ENCODE data around the gene CD3D. TPM values are rescaled to one million over a fixed set of nuclear protein-coding genes. Genes with fewer than 3 reads are reported as not detected.

CD3D gene
- total RNA-seq, 1 donor from 2014 or later, result not detected

GRCh38 chr11:118375978-118376377, 33.5 kb upstream of the CD3D start:
- DNase-seq, result no peak
- Histone ChIP-seq H3K36me3 (peaks cover 96% of the 10 kb centered on the region), H3K4me3 (no peak overlapping the region), H3K9me3 (replicated peaks) (no peaks in the 10 kb centered on the region), H3K4me1 (peaks cover 7% of the 10 kb centered on the region), H3K27ac (replicated peaks) (no peak overlapping the region), H3K27me3 (ENCODE audit: low read depth) (no peaks in the 10 kb centered on the region)
- TF ChIP-seq, protein P1, sequence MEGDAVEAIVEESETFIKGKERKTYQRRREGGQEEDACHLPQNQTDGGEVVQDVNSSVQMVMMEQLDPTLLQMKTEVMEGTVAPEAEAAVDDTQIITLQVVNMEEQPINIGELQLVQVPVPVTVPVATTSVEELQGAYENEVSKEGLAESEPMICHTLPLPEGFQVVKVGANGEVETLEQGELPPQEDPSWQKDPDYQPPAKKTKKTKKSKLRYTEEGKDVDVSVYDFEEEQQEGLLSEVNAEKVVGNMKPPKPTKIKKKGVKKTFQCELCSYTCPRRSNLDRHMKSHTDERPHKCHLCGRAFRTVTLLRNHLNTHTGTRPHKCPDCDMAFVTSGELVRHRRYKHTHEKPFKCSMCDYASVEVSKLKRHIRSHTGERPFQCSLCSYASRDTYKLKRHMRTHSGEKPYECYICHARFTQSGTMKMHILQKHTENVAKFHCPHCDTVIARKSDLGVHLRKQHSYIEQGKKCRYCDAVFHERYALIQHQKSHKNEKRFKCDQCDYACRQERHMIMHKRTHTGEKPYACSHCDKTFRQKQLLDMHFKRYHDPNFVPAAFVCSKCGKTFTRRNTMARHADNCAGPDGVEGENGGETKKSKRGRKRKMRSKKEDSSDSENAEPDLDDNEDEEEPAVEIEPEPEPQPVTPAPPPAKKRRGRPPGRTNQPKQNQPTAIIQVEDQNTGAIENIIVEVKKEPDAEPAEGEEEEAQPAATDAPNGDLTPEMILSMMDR (IDR thresholded peaks at IDR 0.05; ENCODE audit: borderline replicate concordance), result no peak
- intact Hi-C loops (cut with micrococcal nuclease), result no loop called here

DNA sequence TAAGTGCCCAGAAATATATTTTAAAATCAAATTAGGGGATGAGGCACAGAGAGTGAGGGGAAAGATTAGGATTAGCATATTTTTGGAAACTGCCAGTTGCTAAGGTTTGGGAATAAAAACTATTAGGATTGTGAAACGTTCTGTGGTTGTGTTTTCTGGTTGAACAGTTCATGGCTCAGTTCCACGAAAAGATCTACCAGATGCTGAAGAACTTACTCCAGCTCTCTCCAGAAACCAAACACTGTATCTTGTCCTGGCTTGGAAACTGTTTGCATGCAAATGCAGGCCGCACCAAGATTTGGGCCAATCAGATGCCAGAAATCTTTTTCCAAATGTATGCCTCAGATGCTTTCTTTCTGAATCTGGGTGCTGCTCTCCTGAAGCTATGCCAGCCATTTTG, 32.2 kb upstream of the CD3D start:
- Histone ChIP-seq H3K4me3 (no peak overlapping the region), H3K27me3 (ENCODE audit: low read depth) (no peaks in the 10 kb centered on the region), H3K36me3 (peaks cover 98% of the 10 kb centered on the region), H3K4me1 (no peaks in the 10 kb centered on the region), H3K27ac (replicated peaks) (no peak overlapping the region), H3K9me3 (replicated peaks) (no peaks in the 10 kb centered on the region)
- TF ChIP-seq, protein P1 (IDR thresholded peaks at IDR 0.05; ENCODE audit: borderline replicate concordance), result no peak
- no peak for DNase-seq
- intact Hi-C loops (cut with micrococcal nuclease), result no loop called here

- Histone ChIP-seq H3K27ac (replicated peaks) (no peak overlapping the region), H3K36me3 (peaks cover 98% of the 10 kb centered on the region), H3K27me3 (ENCODE audit: low read depth) (no peaks in the 10 kb centered on the region), H3K9me3 (replicated peaks) (no peaks in the 10 kb centered on the region), H3K4me3 (no peak overlapping the region), H3K4me1 (no peaks in the 10 kb centered on the region)
- no peak for DNase-seq
- intact Hi-C loops (cut with micrococcal nuclease), result no loop called here
- TF ChIP-seq, protein P1 (IDR thresholded peaks at IDR 0.05; ENCODE audit: borderline replicate concordance), result no peak
Measured at GRCh38 chr11:118373871-118374270, 31.4 kb upstream of the CD3D start.

DNA sequence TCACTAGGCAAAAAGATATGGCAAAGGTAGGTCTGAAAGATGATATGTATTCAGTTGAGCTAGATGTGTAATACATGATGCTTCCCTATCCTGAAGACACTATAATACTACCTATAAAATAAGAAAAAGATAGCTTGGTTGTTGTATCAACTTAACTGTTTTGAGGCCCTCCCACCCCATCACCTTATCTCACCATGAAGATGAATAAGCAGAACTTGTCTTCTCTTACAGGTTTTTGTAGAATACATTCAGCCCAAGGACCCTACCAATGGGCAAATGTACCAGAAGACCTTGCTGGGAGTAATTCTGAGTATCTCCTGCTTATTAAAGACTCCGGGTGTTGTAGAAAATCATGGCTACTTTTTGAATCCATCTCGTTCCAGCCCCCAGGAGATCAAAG, 30.8 kb upstream of the CD3D start:
- TF ChIP-seq, protein P1 (IDR thresholded peaks at IDR 0.05; ENCODE audit: borderline replicate concordance), result no peak
- no peak overlapping the region for H3K4me3 ChIP-seq
- no peaks in the 10 kb centered on the region for H3K9me3 ChIP-seq (replicated peaks)
- H3K36me3 ChIP-seq, result peaks cover 98% of the 10 kb centered on the region
- H3K27me3 ChIP-seq (ENCODE audit: low read depth), result no peaks in the 10 kb centered on the region
- H3K4me1 ChIP-seq, result peaks cover 2% of the 10 kb centered on the region
- no peak overlapping the region for H3K27ac ChIP-seq (replicated peaks)
- DNase-seq, result no peak
- intact Hi-C loops (cut with micrococcal nuclease), result no loop called here

GRCh38 chr11:118370774-118371173, 28.3 kb upstream of the CD3D start:
- H3K27me3 ChIP-seq (ENCODE audit: low read depth), result no peaks in the 10 kb centered on the region
- peaks cover 16% of the 10 kb centered on the region for H3K4me1 ChIP-seq
- no peak for DNase-seq
- intact Hi-C loops (cut with micrococcal nuclease), result no loop called here
- TF ChIP-seq, protein P1 (IDR thresholded peaks at IDR 0.05; ENCODE audit: borderline replicate concordance), result no peak
- H3K36me3 ChIP-seq, result peaks cover 97% of the 10 kb centered on the region
- no peaks in the 10 kb centered on the region for H3K9me3 ChIP-seq (replicated peaks)
- no peak overlapping the region for H3K4me3 ChIP-seq
- no peak overlapping the region for H3K27ac ChIP-seq (replicated peaks)

DNA sequence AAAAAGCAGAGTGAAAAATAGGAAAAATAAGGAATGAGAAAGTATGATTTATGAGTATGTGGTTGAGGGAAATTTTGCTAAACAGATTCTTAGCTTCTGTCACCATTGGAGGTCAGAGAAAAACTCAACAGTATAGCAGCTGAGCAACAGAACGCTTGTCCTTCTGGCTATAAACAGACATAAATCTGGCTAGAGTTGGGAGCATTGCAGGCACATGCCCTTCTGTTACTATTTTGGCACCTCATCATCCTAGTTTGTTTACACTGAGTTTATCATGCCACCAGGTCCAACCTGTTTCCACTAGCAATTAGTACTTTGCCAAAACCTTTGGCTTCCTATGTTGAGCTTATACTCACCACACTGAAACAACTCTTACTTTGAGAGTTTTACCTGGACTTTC, 23.8 kb upstream of the CD3D start:
- H3K27ac ChIP-seq (replicated peaks), result peak overlapping the region; percentile 90
- peaks cover 53% of the 10 kb centered on the region for H3K4me1 ChIP-seq
- no peak overlapping the region for H3K4me3 ChIP-seq
- intact Hi-C loops (cut with micrococcal nuclease), result no loop called here
- H3K9me3 ChIP-seq (replicated peaks), result no peaks in the 10 kb centered on the region
- DNase-seq, result no peak
- peaks cover 65% of the 10 kb centered on the region for H3K36me3 ChIP-seq
- no peaks in the 10 kb centered on the region for H3K27me3 ChIP-seq (ENCODE audit: low read depth)
- TF ChIP-seq, protein P1 (IDR thresholded peaks at IDR 0.05; ENCODE audit: borderline replicate concordance), result no peak

All from left ventricle myocardium inferior (tissue), 1 donor.